ENCODE measurements around the gene IQSEC3. TPM values are rescaled to one million over a fixed set of nuclear protein-coding genes. Genes with fewer than 3 reads are reported as not detected.

Gene IQSEC3
- total RNA-seq, 1 experiment from 2014 or later: not detected

GRCh38 chr12:174596-174995 is 108.0 kb downstream of the IQSEC3 start:
- TF ChIP-seq CTCF (conservative IDR thresholded peaks at IDR 0.05; ENCODE audit: low read depth, low read length) (no peak), EZH2 (IDR thresholded peaks at IDR 0.05; ENCODE audit: borderline replicate concordance, low read depth, low read length, poor library complexity, severe bottlenecking) (no peak)
- POLR2A ChIA-PET (ENCODE audit: low non-redundant PET): no interaction called here
- no TSS peak for BruUV-seq (replicated peaks)
- Histone ChIP-seq H3K9me3 (ENCODE audit: low read depth, low read length, poor library complexity, severe bottlenecking) (no peaks in the 10 kb centered on the region), H3K4me3 (ENCODE audit: low read depth, low read length, poor library complexity, severe bottlenecking) (no peak overlapping the region), H3K27ac (ENCODE audit: low read depth, low read length, poor library complexity, severe bottlenecking) (no peak overlapping the region), H3K36me3 (ENCODE audit: insufficient read depth, low read length, poor library complexity, severe bottlenecking) (no peaks in the 10 kb centered on the region), H3K4me1 (ENCODE audit: insufficient read depth, low read length, poor library complexity, severe bottlenecking) (peaks cover 13% of the 10 kb centered on the region), H3K27me3 (replicated peaks; ENCODE audit: insufficient read depth, low read depth, low read length, poor library complexity) (no peaks in the 10 kb centered on the region)
- intact Hi-C loops (cut with micrococcal nuclease; ENCODE audit: unreplicated experiment): no loop called here
- CTCF ChIA-PET: no interaction called here
- DNase-seq (ENCODE audit: low spot score): no peak

- CTCF ChIA-PET: no interaction called here
- Histone ChIP-seq H3K9me3 (ENCODE audit: low read depth, low read length, poor library complexity, severe bottlenecking) (no peaks in the 10 kb centered on the region), H3K36me3 (ENCODE audit: insufficient read depth, low read length, poor library complexity, severe bottlenecking) (no peaks in the 10 kb centered on the region), H3K4me1 (ENCODE audit: insufficient read depth, low read length, poor library complexity, severe bottlenecking) (peaks cover 9% of the 10 kb centered on the region), H3K4me3 (ENCODE audit: low read depth, low read length, poor library complexity, severe bottlenecking) (no peak overlapping the region), H3K27ac (ENCODE audit: low read depth, low read length, poor library complexity, severe bottlenecking) (no peak overlapping the region), H3K27me3 (replicated peaks; ENCODE audit: insufficient read depth, low read depth, low read length, poor library complexity) (no peaks in the 10 kb centered on the region)
- DNase-seq (ENCODE audit: low spot score): no peak
- intact Hi-C loops (cut with micrococcal nuclease; ENCODE audit: unreplicated experiment): no loop called here
- no TSS peak for BruUV-seq (replicated peaks)
- TF ChIP-seq CTCF (conservative IDR thresholded peaks at IDR 0.05; ENCODE audit: low read depth, low read length) (no peak), EZH2 (IDR thresholded peaks at IDR 0.05; ENCODE audit: borderline replicate concordance, low read depth, low read length, poor library complexity, severe bottlenecking) (no peak)
- POLR2A ChIA-PET (ENCODE audit: low non-redundant PET): no interaction called here
Observed at GRCh38 chr12:175250-175649, 108.7 kb downstream of the IQSEC3 start.

- Histone ChIP-seq H3K4me1 (ENCODE audit: insufficient read depth, low read length, poor library complexity, severe bottlenecking) (peaks cover 3% of the 10 kb centered on the region), H3K36me3 (ENCODE audit: insufficient read depth, low read length, poor library complexity, severe bottlenecking) (no peaks in the 10 kb centered on the region), H3K27ac (ENCODE audit: low read depth, low read length, poor library complexity, severe bottlenecking) (no peak overlapping the region), H3K4me3 (ENCODE audit: low read depth, low read length, poor library complexity, severe bottlenecking) (no peak overlapping the region), H3K9me3 (ENCODE audit: low read depth, low read length, poor library complexity, severe bottlenecking) (no peaks in the 10 kb centered on the region), H3K27me3 (replicated peaks; ENCODE audit: insufficient read depth, low read depth, low read length, poor library complexity) (no peaks in the 10 kb centered on the region)
- ChIA-PET POLR2A (ENCODE audit: low non-redundant PET) (no interaction called here), CTCF (no interaction called here)
- no TSS peak for BruUV-seq (replicated peaks)
- TF ChIP-seq CTCF (conservative IDR thresholded peaks at IDR 0.05; ENCODE audit: low read depth, low read length) (no peak), EZH2 (IDR thresholded peaks at IDR 0.05; ENCODE audit: borderline replicate concordance, low read depth, low read length, poor library complexity, severe bottlenecking) (no peak)
- intact Hi-C loops (cut with micrococcal nuclease; ENCODE audit: unreplicated experiment): no loop called here
- no peak for DNase-seq (ENCODE audit: low spot score)
Observed at GRCh38 chr12:175759-176158, 109.2 kb downstream of the IQSEC3 start.

Data from A673 (cell line).